ENCODE data around the gene ELAPOR1.

The ELAPOR1 gene

DNA sequence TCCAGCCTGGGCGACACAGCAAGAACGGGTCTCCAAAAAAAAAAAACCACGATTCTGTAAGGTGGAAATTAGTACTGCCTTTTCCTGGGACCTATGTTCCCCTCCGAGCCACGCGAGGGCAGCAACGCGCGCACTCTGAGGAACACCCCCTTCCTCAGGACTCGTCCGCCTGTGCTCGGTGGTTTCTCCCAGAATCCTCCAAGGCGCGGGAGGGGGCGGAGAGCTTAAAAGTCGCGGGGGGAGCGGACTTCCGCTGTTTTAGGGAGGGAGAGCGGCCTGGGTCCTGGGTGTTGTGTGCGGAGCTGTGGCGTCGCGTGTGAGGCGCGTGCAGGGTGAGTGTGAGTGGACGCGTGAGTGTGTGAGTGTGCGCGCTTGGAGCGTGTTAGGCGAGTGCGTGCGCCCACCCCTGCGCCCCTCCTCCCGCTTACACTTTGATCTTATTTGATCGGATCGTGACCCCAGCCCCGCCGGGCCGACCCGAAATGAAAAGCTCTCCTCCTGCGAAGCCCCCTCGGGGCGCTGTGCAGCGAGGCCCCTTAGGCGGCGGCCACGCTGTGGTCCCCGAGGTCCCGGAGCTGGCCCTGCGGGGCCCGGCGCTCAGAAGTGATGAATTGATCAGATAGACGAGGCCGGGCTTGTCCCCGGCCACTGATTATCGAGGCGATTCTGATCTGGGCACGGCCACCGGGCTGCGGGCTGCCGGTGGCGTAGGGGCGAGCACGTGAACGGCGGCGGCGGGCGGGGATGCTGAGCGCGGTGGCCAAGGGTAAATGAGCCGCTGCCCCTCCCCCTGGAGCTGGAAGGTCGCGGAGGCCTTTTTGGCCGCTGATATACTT is 13.8 kb upstream of the ELAPOR1 start:
- peak; percentile 98 for DNase-seq (ENCODE audit: low spot score)

DNA sequence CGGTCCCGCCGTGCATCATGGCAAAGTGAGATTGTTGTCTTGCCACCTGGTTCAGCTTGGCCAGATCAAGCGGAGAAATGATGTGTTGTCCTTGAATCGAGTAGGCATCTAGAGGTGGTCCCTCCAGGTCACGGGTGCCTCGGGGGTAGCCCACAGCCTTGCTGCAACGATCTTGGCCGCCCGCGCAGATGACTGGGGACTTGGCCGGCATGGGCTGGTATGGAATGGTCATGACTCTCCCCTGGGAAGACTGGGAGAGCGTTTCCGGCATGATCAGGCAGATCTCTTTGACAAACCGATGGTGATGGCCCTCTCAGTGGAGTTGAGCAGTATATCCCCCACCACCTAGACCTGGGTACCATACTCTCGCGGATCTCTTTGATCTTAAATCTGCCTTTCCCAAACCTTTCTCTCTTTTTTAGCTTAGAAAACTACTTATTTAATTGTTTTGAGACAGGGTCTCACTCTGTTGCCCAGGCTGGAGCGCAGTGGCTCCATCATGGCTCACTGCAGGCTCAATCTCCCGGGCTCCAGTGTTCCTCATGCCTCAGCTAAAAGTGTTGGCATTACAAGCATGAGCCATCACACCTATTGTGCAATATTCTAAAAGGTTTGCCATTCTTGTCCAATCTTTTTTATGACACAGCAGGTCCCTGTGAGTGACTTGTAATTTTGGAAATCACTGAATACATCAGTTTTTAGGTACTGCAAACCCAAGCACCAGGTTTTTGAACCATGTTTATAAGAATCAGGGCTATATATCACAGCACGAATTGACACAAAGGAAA is 9.4 kb upstream of the ELAPOR1 start:
- no peak for DNase-seq (ENCODE audit: low spot score)

DNA sequence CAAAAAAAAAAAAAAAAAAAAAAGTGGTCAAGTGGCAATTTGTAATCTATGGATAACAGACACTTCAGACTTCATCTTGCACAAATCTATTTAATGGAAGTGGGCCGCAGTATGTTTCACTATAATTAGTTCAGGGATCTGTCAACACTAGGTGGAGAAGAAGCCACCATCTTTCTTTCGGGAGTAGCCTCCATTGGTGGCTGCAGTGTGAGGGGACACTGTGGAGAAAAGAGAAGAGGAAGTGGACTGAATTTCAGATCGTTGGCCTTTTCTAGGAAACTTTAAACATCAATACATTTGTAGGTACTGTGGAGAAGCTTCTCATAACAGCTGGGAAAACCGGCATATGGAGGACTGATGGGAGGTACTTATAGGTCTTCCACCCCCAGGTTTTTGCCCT is 8.0 kb upstream of the ELAPOR1 start:
- no peak for DNase-seq (ENCODE audit: low spot score)

DNA sequence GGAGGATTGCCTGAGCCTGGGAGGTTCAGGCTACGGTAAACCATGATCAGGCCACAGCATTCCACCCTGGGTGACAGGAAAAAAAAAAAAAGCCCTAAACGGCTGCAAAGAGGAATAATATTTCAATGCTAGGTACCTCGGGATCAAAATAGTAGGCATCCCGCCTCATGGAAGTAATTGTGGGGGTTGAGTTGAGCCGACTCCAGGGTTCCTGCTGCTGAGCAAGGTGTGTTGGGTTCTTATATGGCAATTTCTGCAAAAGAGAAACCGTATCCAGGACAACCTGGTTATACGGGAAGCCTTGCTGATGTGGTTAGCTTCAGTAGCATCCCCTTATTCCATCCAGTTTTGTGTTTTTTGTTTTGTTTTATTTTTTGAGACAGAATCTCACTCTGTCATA is 6.1 kb upstream of the ELAPOR1 start:
- no peak for DNase-seq (ENCODE audit: low spot score)

DNA sequence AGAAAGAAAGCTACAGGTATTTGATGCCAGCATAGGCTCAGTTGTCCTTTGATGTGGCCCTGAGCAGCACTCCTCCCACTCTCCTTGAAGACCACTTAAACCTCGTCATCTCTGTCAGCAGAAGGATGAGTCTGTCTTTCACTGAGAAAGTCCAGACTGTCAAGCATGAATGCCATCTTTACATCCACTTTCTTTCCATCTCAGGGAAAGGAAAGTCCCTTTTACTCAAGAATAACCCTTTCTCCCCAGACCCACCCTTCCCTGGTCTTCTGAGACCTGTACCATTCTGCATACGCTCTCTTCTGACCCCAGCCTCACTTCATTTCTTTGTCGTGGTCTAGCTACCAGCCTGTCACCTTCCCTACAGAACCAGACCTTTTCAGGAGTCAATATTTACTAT is 4.0 kb upstream of the ELAPOR1 start:
- no peak for DNase-seq (ENCODE audit: low spot score)

DNA sequence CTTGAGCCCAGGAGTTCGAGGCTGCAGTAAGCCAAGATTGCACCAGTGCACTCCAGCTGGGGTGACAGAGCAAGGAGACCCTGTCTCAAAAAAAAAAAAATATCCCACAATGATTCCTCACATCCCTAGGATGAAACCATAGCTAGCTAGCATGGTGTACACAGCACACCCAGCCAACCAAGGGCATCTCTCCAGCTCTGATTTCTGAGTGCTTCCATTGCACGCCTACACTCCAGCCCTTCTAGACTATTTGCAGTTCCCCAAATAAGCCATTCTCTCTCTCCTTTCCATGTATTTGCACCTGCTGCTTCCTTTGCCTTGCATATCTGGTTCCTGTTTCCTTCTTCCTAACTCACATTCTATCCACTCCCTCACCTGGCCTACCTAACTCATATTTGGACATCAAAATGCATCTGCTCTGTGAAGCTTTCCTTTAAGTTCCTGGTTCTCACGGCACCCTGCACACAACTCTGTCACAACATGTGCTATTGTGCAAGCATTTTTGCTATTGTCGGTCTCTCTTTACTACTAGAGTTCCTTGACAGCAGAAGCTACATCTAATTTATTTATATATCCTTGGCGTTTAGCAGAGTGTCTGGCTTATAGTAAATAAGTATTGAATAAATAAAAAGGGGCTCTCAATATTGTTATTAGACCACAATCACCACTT is 2.4 kb upstream of the ELAPOR1 start:
- no peak for DNase-seq (ENCODE audit: low spot score)

DNA sequence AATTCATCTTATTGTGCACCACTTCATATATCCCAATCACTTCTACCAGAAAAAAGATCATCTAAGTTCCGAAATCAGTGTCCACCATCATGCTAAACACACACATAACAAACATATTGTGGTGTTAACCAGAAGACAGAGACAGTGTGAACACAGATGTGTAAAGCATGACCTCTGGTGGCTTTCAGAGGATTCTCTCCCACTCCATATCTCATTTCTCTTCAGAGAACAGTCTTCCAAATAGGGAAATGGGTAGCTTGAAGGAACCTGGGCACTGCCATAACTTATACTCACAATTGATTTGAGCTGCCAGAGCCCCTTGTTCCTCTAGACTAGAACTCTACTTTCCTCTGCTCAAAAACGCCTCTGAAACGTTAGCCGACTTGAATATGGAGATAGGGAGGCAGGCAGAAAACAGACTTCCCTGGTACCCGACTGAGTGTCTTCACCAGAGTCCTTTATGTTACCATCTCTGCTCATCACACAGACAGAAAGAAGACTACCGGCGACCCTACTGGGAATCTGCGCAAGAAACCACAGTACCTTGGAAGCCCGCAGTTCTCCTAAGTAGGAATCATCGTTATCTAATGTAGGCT is 1.8 kb upstream of the ELAPOR1 start:
- peak; percentile 41 for DNase-seq (ENCODE audit: low spot score)

DNA sequence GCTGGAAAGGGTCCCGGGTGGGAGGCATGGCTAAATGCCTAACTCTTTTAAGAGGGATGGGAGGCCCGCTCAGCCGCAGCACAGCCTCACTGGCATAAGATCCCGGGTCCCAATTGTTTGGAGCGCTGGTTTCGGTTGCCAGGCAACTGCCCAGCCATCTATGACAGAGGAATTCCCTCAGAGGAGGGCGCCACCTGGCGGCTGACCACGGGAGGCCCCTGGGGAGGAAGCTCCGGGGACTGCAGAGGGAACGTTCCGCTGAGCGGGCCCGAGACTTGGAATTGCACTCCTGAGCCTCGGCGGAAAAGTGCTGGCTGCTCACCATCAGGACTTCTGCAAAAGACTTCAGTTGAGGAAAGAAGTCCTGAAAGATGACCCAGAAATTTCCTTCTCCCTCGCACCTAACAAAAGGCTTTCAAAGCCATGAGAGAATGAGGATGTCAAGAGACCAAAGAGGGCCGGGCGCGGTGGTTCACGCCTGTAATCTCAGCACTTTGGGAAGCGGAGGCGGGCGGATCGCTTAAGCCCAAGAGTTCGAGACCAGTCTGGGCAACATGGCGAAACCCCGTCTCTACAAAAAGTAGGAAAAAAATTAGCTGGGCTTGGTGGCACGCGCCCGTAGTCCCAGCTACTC is 1.1 kb upstream of the ELAPOR1 start:
- DNase-seq (ENCODE audit: low spot score): peak; percentile 93

DNA sequence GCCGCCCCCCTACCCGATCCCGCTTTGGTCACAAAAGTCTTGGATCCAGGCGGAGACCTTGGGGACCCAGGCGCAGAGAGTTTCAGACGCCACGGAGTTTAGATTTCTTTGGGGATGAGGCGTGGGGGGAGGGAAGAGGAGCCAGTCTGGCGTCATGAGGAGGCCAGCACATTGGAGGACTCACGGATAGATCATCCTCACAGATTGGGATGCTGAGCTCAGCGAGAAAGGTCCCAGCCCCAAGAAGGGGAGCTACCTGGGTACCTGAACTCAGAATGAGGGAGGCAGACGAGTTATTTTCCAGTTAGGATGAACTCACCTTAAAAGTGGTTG is 393 bp downstream of the ELAPOR1 start:
- DNase-seq (ENCODE audit: low spot score): no peak

DNA sequence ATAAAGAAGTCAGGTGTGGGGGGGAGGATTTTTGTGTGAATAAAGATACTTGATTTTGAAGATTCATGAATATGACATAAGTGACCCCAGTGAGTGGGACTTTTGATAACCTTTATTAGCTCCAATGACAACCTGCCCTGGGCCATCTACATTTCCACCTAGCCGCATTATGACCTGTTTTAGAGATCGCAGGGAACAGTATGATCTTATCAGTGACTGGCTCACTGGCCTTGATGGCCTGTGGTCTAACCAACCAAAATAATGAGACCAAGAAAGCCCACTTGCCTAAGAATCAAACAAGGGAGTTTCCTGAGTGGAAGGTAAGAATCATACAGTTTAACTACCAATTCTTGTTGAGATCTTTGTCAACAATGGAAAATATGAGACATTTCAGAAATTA is 1.8 kb downstream of the ELAPOR1 start:
- DNase-seq (ENCODE audit: low spot score): no peak

DNA sequence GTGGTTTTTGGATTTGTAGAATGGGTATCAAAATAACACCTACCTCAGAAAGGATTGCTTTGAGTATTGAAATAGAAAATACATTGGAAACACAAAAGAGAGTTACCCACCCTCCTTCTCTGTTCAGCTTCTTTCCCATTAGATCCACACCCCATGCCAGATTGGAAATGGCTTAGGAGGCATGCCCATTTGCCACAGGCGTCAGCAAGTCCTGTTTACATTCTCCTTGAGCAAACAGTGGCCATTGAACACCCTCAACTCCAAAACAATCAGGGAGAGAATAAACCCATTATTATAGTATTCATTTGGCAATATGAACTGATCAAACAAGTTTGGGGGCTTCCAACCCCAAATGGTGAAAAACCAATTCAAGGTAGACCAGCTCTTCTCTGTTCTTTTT is 2.4 kb downstream of the ELAPOR1 start:
- DNase-seq (ENCODE audit: low spot score): no peak

DNA sequence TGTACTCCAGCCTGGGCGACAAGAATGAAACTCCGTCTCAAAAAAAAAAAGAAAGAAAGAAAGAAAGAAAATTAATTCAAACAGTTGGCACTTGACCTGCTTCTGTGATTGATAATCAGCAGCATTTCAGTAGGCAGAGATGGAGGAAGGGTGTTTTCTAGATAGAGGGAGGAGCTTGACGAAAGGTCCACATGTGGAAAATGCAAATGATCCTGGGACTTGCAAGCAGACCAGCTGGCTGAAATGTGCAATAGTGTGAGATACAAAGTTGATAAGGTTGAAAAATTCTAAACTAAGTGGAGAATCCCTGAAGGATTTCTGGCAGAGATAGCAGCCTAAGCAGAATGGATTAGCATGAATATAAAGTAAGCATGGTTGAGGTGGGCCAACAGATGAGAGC is 4.2 kb downstream of the ELAPOR1 start:
- DNase-seq (ENCODE audit: low spot score): no peak

DNA sequence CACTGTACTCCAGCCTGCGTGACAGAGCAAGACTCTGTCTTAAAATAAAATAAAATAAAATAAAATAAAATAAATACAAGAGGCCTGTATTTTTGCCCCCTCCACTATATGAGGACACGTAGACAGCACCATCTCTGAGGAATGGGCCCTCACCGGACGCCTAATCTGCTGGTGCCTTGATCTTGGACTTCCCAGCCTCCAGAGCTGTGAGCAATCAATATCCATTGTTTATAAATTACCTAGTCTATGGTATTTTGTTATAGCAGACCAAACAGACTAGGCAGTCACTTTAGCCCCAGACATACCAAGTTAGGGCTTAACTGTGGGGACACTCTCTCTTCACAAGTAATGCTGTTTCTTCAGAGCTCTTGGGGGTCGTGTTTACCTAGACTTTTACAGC is 6.4 kb downstream of the ELAPOR1 start:
- DNase-seq (ENCODE audit: low spot score): no peak

DNA sequence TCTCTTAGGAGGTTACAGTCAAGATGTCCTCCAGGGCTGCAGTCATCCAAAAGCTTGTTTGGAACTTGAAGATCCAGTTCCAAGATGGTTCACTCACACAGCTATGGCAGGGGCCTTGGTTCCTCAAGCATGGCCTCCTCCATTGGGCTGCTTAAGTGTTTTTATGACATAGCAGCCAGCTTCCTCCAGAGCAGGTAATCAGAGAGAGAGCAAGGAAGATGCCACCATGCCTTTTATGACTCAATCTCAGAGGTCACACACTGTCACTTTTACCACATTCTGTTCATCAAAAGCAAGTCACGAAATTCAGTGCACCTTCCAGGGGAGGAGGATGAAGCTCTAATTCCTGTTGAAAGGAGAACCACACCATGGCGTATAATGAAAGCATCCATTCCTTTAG is 17.1 kb downstream of the ELAPOR1 start:
- no peak for DNase-seq (ENCODE audit: low spot score)

DNA sequence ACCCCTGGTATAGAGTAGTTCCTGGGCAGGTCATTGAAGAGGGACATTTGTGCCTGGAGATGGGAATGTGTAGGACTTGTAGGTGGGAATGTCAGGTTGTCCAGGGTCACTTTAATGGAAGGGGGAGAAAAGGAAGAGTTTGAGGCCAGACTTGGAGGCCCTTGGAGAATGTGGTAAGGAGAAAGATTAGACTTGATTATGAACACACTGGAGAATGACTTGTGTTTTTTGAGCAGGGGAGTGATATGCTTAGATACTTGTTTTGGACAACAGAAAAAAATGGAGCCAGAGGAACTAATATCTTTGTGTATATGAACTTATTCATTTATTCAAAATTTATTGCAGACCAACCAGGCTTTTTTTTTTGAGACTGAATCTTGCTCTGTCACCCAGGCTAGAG is 17.9 kb downstream of the ELAPOR1 start:
- DNase-seq (ENCODE audit: low spot score): no peak

DNA sequence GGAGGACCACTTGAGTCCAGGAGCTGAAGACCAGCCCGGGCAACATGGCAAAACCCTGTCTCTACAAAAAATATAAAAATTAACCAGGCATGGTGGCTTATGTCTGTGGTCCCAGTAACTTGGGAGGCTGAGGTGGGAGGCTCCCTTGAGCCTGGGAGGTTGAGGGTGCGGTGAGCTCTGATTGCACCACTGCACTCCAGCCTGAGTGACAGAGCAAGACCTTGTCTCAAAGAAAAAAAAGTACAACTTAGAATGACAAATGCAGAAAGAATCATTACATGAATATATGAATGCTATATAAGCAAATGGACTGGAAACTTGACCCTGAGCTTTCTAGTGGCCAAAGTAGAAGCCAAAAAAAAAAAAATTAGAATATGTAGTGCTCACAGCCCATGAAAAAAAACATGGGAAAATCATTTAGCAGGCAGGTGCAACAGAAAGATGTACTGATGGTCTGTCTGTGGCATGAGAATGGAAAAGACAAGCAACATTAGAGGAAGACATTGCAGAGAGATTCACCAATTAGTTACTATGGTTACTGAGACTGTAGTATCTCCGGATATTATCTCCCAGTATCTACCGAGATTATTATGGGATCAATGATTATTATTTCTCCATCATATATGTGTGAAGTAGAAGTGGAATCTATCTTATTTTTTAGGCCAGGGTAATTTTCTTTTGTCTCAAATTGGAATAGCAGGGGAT is 19.2 kb downstream of the ELAPOR1 start:
- DNase-seq (ENCODE audit: low spot score): no peak

DNA sequence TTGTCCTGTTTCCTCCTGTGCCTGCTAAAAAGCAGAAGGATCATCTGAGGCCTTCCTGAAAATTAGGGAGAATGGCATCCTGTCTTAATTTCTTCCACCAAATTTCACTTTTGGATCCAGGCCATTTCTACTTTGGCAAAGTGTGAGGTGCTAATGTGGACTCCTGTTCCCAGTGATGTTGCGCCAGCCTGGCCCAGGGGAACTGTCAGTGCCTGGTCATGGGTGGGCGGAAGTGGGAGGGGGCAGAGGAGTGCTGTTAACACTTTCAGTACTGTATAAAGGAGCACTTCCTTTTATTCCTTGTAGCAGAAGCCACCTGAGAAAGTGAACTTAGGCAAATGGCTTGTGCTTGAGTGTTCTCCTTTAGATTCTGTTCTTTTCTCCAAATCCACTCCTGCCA is 19.9 kb downstream of the ELAPOR1 start:
- DNase-seq (ENCODE audit: low spot score): no peak

DNA sequence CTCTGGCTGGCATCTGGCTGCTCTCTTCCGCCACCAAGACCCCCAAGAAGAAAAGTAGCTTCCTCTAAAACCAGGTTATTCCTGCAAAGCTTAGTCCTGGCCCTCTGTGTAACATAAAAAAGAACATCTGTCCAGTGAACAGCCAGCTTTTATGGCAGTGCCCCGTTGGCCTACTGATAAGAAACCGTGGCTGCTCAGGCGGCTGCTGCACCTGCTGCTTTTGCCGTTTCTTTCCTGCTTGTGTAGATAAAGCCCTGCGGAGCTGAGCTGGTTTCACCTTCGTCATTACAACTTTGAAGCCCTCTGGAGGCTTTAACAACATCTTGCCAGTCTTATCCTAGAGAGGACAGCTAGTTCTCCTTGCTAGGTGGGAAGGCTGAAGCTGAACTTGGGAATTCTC is 20.5 kb downstream of the ELAPOR1 start:
- no peak for DNase-seq (ENCODE audit: low spot score)

DNA sequence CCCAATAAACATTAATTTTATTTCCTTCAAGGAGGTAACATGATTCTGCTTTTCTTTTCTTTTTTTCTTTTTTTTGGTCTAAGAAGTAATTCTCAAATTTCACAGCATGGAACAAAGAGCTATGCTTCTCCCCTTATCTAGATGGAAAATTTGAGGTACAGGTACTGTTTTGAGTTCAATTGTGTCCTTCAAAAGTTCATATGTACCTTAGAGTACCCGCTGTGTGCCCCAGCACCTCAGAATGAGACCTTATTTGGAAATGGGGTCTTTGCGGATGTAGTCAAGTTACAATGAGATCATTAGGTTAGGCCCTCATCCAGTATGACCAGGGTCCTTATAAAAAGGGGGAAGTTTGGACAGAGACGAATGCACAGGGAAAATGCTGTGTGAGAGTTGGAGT is 22.0 kb downstream of the ELAPOR1 start:
- no peak for DNase-seq (ENCODE audit: low spot score)

DNA sequence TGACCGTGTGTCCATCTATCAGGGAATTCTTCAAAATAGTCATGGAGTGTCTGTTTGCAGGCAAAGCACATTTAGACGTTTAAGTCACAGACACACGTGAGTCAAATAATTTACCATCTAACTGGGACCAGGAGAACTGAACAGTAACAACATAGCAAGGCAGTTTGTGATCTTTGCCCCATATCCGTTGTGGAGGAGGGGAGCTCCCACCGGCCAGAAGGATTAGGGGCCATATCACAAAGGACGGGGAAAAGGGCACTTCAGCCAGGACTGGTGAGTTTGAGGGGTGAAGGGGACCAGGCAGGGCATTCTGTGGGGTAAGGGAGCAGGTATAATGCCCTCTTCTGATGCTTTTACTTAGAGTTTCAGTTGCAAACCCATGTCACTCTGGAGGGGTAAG is 22.9 kb downstream of the ELAPOR1 start:
- DNase-seq (ENCODE audit: low spot score): no peak

DNA sequence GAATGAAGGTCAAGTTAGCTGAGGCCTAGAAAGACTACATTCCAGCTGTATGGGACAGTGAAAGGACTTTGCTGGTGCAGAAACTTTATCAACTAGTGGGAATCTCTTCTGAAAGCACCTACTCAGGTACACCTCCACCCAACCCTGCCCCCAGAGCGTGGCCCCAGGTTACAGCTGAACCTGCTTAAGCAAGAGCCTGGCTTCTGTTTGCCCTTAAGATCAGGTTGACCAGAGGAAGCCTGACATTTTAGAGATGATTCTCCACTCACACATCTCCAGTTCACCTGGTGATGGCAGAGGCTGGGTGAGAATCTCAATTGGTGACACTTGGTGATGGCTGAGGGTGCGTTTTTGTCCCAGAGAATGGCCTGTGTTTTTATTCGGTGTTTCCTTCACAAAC is 24.0 kb downstream of the ELAPOR1 start:
- no peak for DNase-seq (ENCODE audit: low spot score)

DNA sequence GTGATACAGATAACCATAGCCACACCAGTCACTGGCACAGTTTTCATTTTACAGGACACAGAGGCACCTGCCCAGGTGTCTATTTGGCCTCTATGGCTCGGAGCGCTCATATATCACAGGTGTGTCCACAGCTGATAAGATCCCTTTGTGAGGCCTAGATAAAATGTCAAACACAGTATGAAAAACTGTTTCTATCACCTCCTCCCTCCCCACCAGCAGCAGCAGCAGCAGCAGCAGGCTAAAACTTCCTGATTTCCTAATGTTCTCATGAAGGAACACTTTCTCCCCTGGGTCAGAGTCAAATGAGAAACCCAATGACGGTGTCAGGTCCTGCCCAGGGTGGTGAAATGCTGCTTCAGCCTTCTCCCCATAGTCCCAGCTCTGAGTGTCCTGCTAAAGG is 24.4 kb downstream of the ELAPOR1 start:
- no peak for DNase-seq (ENCODE audit: low spot score)
